Globus pallidus (tissue), 1 donor: ENCODE data around the gene NRDE2.
"Not testable (repeated sequence)": the region's sequence is repeated elsewhere in the genome, so short reads cannot be mapped to it uniquely, and the experiment has no call there.

Source experiments
- DNase-seq: peaks from one replicate; pipeline ENCODE4 v3.0.0-alpha.2; 2015; ENCODE audit warnings: low spot score

Gene NRDE2

DNA sequence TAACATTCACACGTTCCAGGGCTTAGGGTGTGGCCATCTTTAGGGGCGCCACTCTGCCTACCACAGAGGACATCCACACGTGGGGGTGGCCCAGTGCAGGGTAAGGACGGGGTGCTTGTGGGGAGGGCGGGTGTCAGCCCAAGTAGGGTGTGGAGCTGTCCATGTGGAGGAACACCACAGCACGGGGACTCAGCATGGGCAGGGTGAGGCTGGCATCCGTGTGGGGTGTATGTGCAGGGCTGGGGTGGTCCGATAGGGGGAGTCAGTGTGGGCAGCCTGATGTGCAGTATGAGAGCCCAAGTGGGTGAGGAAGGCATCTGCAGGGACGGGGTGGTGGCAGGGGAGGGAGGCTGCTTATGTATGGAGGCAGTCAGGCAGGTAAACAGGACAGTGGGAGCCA, 57.7 kb downstream of the NRDE2 start:
- DNase-seq = no peak

DNA sequence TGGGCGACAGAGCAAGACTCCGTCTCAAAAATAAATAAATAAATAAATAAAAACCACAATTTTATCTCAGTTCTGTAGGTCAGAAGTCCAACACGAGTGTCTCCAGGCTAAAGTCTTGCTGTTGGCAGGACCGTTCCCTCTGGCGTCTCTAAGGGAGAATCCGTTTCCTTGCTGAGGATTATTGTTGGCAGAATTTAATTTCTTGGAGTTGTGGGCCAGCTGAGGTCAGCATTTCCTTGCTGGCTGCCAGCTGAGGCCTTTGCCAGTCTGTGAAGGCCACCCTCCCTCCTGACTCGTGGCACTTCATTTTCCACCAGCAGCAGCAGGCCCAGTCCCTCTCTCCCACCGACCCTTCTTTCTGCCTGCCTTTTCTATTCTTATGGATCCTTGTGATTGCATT, 58.2 kb downstream of the NRDE2 start:
- no peak for DNase-seq

DNA sequence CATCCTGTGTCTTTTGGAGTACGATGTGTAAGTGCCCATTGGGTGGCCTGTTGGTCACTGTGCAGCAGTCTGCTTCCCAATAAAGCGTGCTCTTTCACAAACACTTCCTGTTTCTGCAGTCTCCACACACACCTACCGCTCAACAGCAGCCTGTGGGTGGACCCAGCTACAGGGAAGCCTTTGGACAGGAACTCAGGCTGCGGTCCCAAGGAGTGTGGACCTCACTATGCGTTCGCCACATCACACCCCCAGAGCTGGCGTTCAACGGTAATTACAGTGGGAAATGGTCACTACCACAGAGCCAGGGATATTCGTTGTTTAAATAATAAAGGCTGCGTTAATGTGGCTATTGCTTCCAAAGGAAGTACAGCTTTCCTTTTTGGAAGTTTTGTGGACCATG, 59.2 kb downstream of the NRDE2 start:
- DNase-seq = no peak

DNA sequence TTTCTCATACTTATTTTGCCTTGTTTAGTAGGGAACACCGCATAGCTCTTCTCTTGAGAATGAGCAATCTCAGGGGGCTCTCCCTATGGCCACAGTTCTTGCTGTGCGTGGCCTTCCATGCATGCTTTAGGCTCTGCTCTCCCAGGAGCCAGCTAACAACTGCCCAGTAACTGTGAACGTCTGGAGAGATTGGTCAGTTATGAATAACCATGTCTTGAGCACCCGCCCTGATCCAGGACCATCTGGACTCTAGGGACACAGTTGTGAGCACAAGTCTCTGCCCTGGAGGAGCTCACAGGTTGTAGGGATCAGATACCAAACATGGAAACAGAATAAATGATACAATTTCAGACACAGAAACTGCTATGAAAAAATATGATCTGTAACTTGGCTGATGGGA, 63.3 kb downstream of the NRDE2 start:
- DNase-seq = no peak

DNA sequence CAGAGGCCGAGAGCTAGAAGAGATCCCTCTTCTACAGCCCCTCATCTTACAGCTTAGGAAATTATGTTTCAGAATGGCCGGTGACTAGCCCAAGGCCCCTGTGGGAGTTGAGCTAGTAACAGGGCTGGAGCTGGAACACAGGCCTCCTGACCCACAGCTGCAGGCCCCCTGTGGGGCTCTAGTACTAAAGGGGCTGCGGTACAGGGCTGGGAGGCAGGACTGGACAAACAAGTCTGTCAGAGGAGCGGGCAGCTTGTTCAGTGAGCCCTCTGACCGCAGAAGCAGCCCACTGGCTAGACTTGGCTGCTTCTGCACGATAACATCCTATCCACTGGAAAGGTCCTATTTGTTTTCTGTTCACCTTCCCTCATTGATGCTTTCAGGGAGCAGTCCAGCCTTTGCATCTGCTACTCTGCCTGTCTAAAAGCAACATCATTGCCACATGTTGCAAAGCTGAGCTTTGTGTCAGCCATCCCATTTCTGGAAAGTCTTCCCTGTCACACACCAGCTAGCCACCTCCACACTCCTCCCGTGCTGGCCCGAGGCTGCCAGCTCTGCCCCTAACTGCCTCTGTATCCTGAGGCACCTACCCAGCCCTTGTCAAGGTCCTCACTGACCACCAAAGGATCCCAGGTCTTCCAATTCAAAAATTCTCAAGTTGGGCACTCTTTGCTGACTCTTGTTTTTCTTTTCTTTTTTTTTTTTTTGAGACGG, 65.1 kb downstream of the NRDE2 start:
- DNase-seq = no peak

DNA sequence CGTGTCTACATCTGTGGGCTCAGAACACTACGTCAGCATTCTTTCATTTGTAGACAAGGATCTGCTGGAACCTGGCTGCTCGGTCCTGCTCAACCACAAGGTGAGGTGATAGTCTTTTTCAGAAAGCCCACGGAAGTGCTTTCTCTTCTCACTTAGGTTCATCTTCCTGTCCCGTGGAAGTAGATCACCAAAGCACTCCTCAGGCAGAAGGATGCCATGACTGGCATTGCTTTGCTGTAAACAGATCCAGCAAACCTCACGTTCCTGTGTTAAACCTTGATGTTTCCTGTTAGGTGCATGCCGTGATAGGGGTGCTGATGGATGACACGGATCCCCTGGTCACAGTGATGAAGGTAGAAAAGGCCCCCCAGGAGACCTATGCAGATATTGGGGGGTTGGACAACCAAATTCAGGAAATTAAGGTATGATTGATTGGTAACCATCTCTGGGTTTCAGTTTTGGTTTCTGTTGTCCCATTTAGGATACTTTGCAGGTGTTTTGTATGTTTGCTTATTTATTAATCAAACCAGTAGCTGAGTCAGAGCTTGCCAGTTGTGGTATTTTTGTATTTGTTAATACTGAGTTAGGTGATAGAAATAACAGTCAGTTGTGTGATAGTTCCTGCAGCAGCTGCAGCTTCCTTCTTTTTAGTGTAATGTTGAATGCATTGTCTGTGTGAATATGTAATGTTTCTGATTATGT, 67.8 kb downstream of the NRDE2 start:
- DNase-seq = no peak

DNA sequence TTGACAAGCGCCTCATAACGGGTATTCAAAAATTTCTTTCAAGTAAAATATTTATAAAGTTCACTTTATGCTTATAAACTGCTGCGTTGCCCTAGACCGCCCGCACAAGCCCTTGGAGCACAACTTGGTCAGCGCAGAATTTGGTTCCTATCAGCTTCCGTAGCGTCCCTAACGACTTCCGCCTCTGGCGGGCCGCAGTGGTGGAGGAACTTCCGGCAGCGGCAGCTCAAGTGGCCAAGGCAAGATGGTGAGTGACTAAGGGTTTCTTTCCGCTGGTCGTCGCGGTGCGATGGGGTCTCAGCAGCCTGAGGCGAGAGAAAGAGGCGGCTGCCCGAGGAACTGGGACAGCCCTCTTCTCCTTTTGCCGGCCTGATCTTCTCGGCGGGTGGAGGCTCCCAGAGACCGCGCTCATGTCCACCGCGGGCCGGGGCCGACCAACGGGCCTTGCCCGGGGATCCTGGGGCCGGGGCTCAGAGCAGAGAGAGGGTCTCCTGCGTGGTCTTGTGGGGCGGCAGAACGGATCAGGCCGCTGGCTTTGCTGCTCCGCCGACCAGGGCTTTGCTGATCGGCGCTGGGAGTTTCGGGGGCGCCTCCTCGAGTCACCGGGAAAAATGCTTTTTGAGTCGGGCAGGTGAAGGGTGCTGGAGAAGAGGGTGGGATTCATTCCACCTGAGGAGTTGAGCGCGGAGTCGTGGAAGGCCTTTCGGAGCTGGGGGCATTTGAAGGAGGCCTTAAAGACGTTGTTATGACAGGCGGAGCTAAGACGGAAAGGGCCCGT, 75.2 kb downstream of the NRDE2 start, which contains the start of gene PSMC1:
Gene PSMC1 (plus strand): TSS at position 200 of the 778 bp plus-strand sequence. CDS start 45 bp downstream, at position 245.
- DNase-seq = peak; percentile 91

DNA sequence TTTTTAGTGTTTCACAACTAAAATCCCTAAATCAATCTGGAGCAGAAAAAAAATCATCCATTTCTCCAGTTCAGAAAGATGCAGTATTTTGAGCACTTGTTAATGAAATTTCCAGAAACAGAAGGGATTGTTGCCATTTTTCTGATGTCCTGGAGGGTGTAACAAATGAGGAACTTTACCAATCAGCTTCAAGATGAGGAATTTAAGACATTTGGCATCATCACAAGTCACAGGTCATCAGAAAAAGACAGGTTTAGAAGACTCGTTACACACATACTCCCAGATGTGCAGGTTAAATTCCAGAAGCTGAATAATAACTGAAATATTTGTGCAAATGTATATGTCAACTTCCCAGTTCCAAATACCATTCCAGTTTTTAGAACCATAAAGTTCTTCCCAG, 75.9 kb downstream of the NRDE2 start:
- peak; percentile 25 for DNase-seq

DNA sequence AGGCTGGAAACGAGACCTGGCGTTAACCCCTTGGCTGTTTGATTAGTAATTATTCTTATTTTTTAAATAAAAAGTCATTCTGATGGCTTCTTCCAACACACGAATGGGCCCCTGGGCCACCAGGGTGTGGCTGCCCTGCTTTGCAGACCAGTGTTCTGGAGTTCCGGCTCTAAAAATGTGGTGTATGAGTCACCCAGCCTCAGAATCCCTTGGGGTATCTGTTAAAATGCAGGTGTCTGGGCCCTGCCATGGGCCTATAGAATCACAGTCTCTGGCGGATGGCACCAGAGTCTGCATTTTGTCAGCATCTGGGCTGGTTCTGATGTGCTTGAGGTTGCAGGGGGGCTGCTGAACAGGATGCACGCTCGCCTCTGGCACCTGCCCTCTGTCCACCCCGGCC, 77.9 kb downstream of the NRDE2 start:
- no peak for DNase-seq

DNA sequence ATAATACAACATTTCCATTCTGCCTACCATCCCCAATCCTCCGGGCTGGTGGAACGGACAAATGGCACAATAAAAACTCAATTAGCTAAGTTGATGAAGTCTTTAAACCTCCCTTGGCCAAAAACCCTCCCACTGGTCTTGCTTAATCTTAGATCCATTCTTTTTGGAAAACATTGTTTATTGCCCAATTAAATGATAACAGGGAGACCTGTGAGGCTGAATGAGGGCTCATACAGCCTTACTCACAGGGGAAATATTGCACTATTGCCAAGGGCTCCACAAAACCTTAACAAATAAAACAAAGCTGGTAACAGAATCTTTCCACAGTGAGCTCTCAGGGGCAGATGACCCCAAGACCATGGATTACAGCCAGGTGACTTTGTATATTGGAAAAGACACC, 83.1 kb downstream of the NRDE2 start:
- DNase-seq = no peak

DNA sequence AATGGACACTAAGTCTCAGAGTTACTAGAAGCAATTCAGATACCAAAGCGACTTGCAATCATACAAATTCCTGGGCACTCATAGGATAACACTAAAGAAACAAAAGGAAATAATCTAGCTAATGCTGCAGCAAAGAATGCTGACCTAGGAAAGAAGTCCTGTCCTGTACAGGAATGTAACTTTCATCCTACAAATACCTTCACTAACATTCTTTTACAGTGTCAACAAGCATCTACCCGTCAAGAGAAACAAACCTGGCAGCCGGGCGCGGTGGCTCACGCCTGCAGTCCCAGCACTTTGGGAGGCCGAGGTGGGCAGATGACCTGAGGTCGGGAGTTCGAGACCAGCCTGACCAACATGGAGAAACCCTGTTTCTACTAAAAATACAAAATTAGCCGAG, 84.3 kb downstream of the NRDE2 start:
- not testable (repeated sequence) for DNase-seq

DNA sequence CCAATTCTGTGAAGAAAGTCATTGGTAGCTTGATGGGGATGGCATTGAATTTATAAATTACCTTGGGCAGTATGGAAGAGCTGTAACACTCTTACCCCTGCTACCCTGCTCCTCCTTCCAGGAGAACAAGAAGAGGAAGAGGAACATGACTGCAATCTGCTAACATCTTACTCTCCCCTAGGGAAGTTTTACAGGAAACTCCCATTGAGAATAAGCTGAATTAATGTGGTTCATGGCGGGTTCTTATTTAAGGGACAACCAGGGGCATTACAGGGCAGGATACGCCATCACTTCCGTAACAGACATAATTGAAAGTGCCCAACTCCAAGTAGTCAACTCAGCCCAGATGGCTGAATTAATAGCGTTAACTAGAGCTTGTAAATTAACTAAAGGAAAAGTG, 84.8 kb downstream of the NRDE2 start:
- no peak for DNase-seq

DNA sequence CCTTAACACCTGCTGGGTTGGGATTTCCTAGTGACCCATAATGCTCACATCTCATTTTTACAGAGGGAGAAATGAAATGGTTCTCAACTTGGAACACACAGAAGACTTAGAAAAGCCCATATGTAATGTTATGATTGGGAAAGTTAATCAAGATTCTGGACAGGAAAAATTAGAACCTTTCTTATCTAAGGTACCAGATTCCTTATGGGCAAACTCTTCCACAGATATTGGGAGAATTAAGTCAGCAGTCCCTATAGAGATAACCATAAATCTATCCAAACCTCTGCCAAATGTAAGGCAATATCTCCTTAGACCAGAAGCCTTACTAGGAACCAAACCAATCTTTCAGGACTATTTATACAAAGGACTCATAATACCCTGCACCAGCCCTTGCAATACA, 89.3 kb downstream of the NRDE2 start:
- no peak for DNase-seq

DNA sequence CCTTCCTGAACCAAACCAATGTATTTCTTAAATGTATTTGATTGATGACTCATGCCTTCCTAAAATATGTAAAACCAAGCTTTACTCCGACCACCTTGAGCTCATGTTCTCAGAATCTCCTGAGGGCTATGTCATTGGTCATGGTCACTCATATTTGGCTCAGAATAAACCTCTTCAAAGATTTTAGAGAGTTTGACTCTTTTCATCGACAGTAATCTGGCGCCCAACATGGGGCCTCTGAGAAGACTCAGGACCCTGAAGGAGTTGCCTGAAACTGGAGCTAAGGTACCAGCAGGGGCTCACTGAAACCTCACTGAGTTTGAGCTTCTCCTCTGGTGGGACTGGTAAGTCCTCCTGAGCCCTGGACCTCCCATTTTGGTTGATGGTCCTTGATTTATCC, 92.6 kb downstream of the NRDE2 start:
- DNase-seq = no peak

DNA sequence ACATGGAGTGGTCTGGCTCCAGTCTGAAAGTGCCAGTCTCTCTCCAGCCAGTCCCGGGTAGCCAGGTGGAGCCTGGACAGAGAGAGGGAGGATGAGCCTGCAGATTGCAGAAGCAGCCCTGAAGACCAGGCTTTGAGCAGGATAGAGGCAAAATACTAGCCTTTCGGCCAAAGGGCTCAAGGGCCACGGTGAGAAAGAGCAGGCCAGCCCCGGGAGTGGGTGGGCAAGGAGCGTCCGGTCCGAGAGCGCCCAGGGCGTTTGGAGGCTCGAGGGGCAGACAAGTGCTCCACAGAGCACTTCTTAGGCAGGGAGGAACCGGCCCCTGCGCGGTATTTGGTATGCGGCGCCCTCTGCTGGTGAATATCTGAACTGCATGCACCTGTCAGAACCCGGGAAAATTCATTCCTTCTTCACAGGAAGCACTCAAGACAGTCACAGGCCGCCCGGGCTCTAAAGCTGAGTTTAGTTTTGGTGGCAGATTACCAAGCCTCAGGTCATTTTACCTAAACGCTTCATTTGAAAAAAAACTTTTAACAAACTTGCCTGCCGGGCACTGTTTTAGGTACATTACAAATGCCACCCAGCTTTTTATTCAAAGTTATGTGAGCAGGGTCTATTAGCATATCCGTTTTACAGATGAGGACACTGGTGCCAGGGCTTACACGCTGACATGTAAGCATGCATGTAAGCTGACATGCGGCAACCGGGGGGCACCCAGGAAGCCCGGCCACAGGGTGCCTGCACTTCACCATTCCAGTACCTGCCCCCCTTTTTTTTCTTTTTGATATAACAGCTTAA, 96.4 kb downstream of the NRDE2 start:
- DNase-seq = peak; percentile 47

DNA sequence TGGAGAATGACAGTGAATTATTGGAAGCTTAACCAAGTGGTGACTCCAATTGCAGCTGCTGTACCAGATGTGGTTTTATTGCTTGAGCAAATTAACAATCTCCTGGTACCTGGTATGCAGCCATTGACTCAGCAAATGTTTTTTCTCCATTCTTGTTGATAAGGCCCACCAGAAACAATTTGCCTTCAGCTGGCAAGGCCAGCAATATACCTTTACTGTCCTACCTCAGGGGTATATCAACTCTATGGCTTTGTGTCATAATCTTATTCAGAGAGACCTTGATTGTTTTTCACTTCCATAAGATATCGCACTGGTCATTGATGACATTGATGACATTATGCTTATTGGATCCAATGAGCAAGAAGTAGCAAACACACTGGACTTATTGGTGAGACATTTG, 101.8 kb downstream of the NRDE2 start:
- not testable (repeated sequence) for DNase-seq

DNA sequence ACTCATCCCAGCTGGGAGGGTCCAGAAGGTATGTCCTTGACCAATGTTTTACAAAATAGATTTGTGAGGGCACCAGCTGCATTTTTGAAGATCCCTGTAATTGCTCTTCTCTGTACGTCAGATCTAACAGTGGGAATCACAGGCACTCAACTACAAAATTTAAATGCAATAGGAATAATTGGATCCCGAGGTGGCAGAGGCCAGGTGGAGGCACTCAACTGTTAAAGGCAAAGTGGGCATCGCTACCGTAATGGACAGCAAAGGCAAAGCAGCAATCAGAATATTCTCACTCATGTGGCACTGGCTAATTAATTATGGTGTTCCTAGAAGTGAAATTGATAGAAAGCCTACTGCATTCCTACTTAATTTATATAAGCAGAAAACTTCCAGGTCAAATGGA, 103.3 kb downstream of the NRDE2 start:
- DNase-seq = no peak
